Measurements from ENCODE around the gene FBXW2. TPM values are rescaled to one million over a fixed set of nuclear protein-coding genes. Genes with fewer than 3 reads are reported as not detected.
A peak's percentile ranks its signal among the peaks of the same experiment; 100 is the strongest.

The FBXW2 gene
- total RNA-seq, 2 donors from 2014 or later = 50.4 to 87.8 TPM

- Mint-ChIP-seq H3K4me1 (peaks cover 5% of the 10 kb centered on the region), H3K9me3 (no peaks in the 10 kb centered on the region), H3K27ac (no peak overlapping the region), H3K36me3 (ENCODE audit: low read depth) (no peaks in the 10 kb centered on the region), H3K27me3 (no peaks in the 10 kb centered on the region), H3K4me3 (no peak overlapping the region)
- ATAC-seq (replicated peaks) = no peak
Measured at GRCh38 chr9:120725907-120726306, 67.3 kb downstream of the FBXW2 start.

GRCh38 chr9:120724757-120725400, 68.3 kb downstream of the FBXW2 start:
- H3K36me3 Mint-ChIP-seq (ENCODE audit: low read depth) = no peaks in the 10 kb centered on the region
- H3K4me1 Mint-ChIP-seq = peaks cover 5% of the 10 kb centered on the region
- H3K27me3 Mint-ChIP-seq = no peaks in the 10 kb centered on the region
- H3K4me3 Mint-ChIP-seq = no peak overlapping the region
- no peak overlapping the region for H3K27ac Mint-ChIP-seq
- ATAC-seq (replicated peaks) = no peak
- H3K9me3 Mint-ChIP-seq = no peaks in the 10 kb centered on the region

GRCh38 chr9:120723565-120723964, 69.7 kb downstream of the FBXW2 start:
- H3K9me3 Mint-ChIP-seq = no peaks in the 10 kb centered on the region
- peaks cover 5% of the 10 kb centered on the region for H3K4me1 Mint-ChIP-seq
- H3K27me3 Mint-ChIP-seq = no peaks in the 10 kb centered on the region
- H3K36me3 Mint-ChIP-seq (ENCODE audit: low read depth) = no peaks in the 10 kb centered on the region
- H3K4me3 Mint-ChIP-seq = no peak overlapping the region
- H3K27ac Mint-ChIP-seq = no peak overlapping the region
- no peak for ATAC-seq (replicated peaks)

GRCh38 chr9:120720404-120720803, 72.8 kb downstream of the FBXW2 start:
- H3K27ac Mint-ChIP-seq = no peak overlapping the region
- H3K4me1 Mint-ChIP-seq = no peaks in the 10 kb centered on the region
- H3K4me3 Mint-ChIP-seq = no peak overlapping the region
- H3K9me3 Mint-ChIP-seq = no peaks in the 10 kb centered on the region
- H3K27me3 Mint-ChIP-seq = no peaks in the 10 kb centered on the region
- H3K36me3 Mint-ChIP-seq (ENCODE audit: low read depth) = no peaks in the 10 kb centered on the region
- no peak for ATAC-seq (replicated peaks)

GRCh38 chr9:120718316-120718715, 74.9 kb downstream of the FBXW2 start:
- no peaks in the 10 kb centered on the region for H3K9me3 Mint-ChIP-seq
- no peak overlapping the region for H3K27ac Mint-ChIP-seq
- H3K36me3 Mint-ChIP-seq (ENCODE audit: low read depth) = no peaks in the 10 kb centered on the region
- H3K4me1 Mint-ChIP-seq = peaks cover under 1% of the 10 kb centered on the region
- no peak overlapping the region for H3K4me3 Mint-ChIP-seq
- no peak for ATAC-seq (replicated peaks)
- no peaks in the 10 kb centered on the region for H3K27me3 Mint-ChIP-seq

GRCh38 chr9:120717176-120717575, 76.0 kb downstream of the FBXW2 start:
- Mint-ChIP-seq H3K4me1 (peaks cover 12% of the 10 kb centered on the region), H3K4me3 (no peak overlapping the region)
- ATAC-seq (replicated peaks) = no peak

GRCh38 chr9:120716483-120716882, 76.7 kb downstream of the FBXW2 start:
- Mint-ChIP-seq H3K27me3 (no peaks in the 10 kb centered on the region), H3K9me3 (no peaks in the 10 kb centered on the region), H3K36me3 (ENCODE audit: low read depth) (no peaks in the 10 kb centered on the region), H3K27ac (no peak overlapping the region), H3K4me1 (peaks cover 15% of the 10 kb centered on the region), H3K4me3 (peak overlapping the region; percentile 91)
- no peak for ATAC-seq (replicated peaks)

More at GRCh38 chr9:120717176-120717575, 76.0 kb downstream of the FBXW2 start:
- no peaks in the 10 kb centered on the region for H3K27me3 Mint-ChIP-seq
- H3K36me3 Mint-ChIP-seq (ENCODE audit: low read depth) = no peaks in the 10 kb centered on the region
- H3K27ac Mint-ChIP-seq = no peak overlapping the region
- H3K9me3 Mint-ChIP-seq = no peaks in the 10 kb centered on the region

- H3K36me3 Mint-ChIP-seq (ENCODE audit: low read depth) = no peaks in the 10 kb centered on the region
- no peak overlapping the region for H3K27ac Mint-ChIP-seq
- peak overlapping the region; percentile 91 for H3K4me3 Mint-ChIP-seq
- no peaks in the 10 kb centered on the region for H3K9me3 Mint-ChIP-seq
- peaks cover 15% of the 10 kb centered on the region for H3K4me1 Mint-ChIP-seq
- no peaks in the 10 kb centered on the region for H3K27me3 Mint-ChIP-seq
- ATAC-seq (replicated peaks) = no peak
Measured at GRCh38 chr9:120715389-120715924, 77.8 kb downstream of the FBXW2 start.

GRCh38 chr9:120714846-120715388, 78.3 kb downstream of the FBXW2 start:
- H3K27ac Mint-ChIP-seq = no peak overlapping the region

GRCh38 chr9:120714088-120714845, 78.9 kb downstream of the FBXW2 start, which contains the start of gene MEGF9:
Gene MEGF9, minus strand, starts transcription at chr9:120714470. Its CDS starts 112 bp downstream, at chr9:120714358.
- ATAC-seq (replicated peaks) = peak; percentile 97
- Mint-ChIP-seq H3K4me1 (peaks cover 15% of the 10 kb centered on the region), H3K9me3 (no peaks in the 10 kb centered on the region), H3K27ac (peak within 1 kb of the TSS; percentile 79), H3K4me3 (peak within 1 kb of the TSS; percentile 91), H3K36me3 (ENCODE audit: low read depth) (no peaks in the 10 kb centered on the region), H3K27me3 (no peaks in the 10 kb centered on the region)

More at GRCh38 chr9:120714846-120715388, 78.3 kb downstream of the FBXW2 start:
- Mint-ChIP-seq H3K4me3 (peak overlapping the region; percentile 91), H3K4me1 (peaks cover 15% of the 10 kb centered on the region), H3K36me3 (ENCODE audit: low read depth) (no peaks in the 10 kb centered on the region), H3K9me3 (no peaks in the 10 kb centered on the region), H3K27me3 (no peaks in the 10 kb centered on the region)
- no peak for ATAC-seq (replicated peaks)

GRCh38 chr9:120713257-120714087, 79.7 kb downstream of the FBXW2 start:
- Mint-ChIP-seq H3K27ac (peak overlapping the region; percentile 79), H3K4me1 (peaks cover 15% of the 10 kb centered on the region), H3K9me3 (no peaks in the 10 kb centered on the region), H3K4me3 (peak overlapping the region; percentile 91), H3K36me3 (ENCODE audit: low read depth) (no peaks in the 10 kb centered on the region), H3K27me3 (no peaks in the 10 kb centered on the region)
- no peak for ATAC-seq (replicated peaks)

GRCh38 chr9:120712539-120713031, 80.6 kb downstream of the FBXW2 start:
- Mint-ChIP-seq H3K9me3 (no peaks in the 10 kb centered on the region), H3K4me1 (peaks cover 15% of the 10 kb centered on the region), H3K4me3 (peak overlapping the region; percentile 91), H3K27ac (peak overlapping the region; percentile 79), H3K27me3 (no peaks in the 10 kb centered on the region), H3K36me3 (ENCODE audit: low read depth) (no peaks in the 10 kb centered on the region)
- ATAC-seq (replicated peaks) = no peak

- H3K4me1 Mint-ChIP-seq = peaks cover 15% of the 10 kb centered on the region
- ATAC-seq (replicated peaks) = no peak
- H3K36me3 Mint-ChIP-seq (ENCODE audit: low read depth) = no peaks in the 10 kb centered on the region
- H3K27ac Mint-ChIP-seq = peak overlapping the region; percentile 54
- peak overlapping the region; percentile 91 for H3K4me3 Mint-ChIP-seq
- H3K9me3 Mint-ChIP-seq = no peaks in the 10 kb centered on the region
- H3K27me3 Mint-ChIP-seq = no peaks in the 10 kb centered on the region
Measured at GRCh38 chr9:120711841-120712538, 81.2 kb downstream of the FBXW2 start.
